Measurements from ENCODE around the gene CNTN6. TPM values are rescaled to one million over a fixed set of nuclear protein-coding genes. Genes with fewer than 3 reads are reported as not detected.

The CNTN6 gene
- total and polyA plus RNA-seq, 2 of the 4 experiments (the other 2 are of a cell fraction): not detected

- Histone ChIP-seq H3K4ac (ENCODE audit: low read depth, low read length) (no peak overlapping the region), H2BK120ac (ENCODE audit: low read depth, low read length) (no peak overlapping the region), H3K23ac (ENCODE audit: low read depth, low read length) (no peak overlapping the region), H3K9ac (ENCODE audit: low read depth, low read length) (no peak overlapping the region), H4K8ac (ENCODE audit: low read depth in 2 of 2, low read length in 2 of 2) (no peak overlapping the region), H3K36me3 (ENCODE audit: control insufficient read depth, insufficient read depth, low read length) (no peaks in the 10 kb centered on the region), H3K18ac (ENCODE audit: low read depth, low read length) (no peak overlapping the region), H2BK20ac (ENCODE audit: low read depth, low read length) (no peak overlapping the region), H2BK15ac (ENCODE audit: low read depth, low read length) (no peak overlapping the region), H3K27ac (ENCODE audit: insufficient read depth, low read length) (no peak overlapping the region), H4K20me1 (ENCODE audit: insufficient read depth, low read length) (no peaks in the 10 kb centered on the region), H3K9me1 (ENCODE audit: insufficient read depth, low read length) (no peaks in the 10 kb centered on the region), H3K56ac (ENCODE audit: extremely low read depth, insufficient read depth, low read length) (no peak overlapping the region), H4K91ac (ENCODE audit: insufficient read depth, low read depth, low read length) (no peak overlapping the region), H3K14ac (replicated peaks; ENCODE audit: low read depth, low read length) (no peak overlapping the region), H4K5ac (ENCODE audit: low read depth, low read length) (no peak overlapping the region), H3K4me3 (ENCODE audit: insufficient read depth, low read depth, low read length) (no peak overlapping the region), H3K4me2 (ENCODE audit: low read depth, low read length) (no peak overlapping the region), H2AK9ac (replicated peaks; ENCODE audit: low read depth, low read length, poor library complexity) (no peak overlapping the region), H3K4me1 (ENCODE audit: control insufficient read depth, insufficient read depth, low read length) (no peaks in the 10 kb centered on the region), H3K27me3 (ENCODE audit: control insufficient read depth, insufficient read depth, low read length) (no peaks in the 10 kb centered on the region), H3K79me1 (ENCODE audit: low read depth in 1 of 2, low read length in 2 of 2) (no peaks in the 10 kb centered on the region), H2AFZ (replicated peaks; ENCODE audit: low read length, poor library complexity) (no peak overlapping the region), H3K9me3 (ENCODE audit: control insufficient read depth, insufficient read depth, low read length) (peaks cover 5% of the 10 kb centered on the region; the same call in 1 of the 2 replicates), H2AK5ac (ENCODE audit: low read depth, low read length) (no peak overlapping the region), H2BK5ac (ENCODE audit: low read depth, low read length, poor library complexity, severe bottlenecking) (no peak overlapping the region)
- POLR2A ChIA-PET (ENCODE audit: unreplicated experiment): no interaction called here
- CTCF ChIA-PET: no interaction called here
- no peak for DNase-seq
- dilution Hi-C loops (cut with HindIII; ENCODE audit: low sequenced_read_pairs, unreplicated experiment) (no loop called here), intact Hi-C loops (cut with micrococcal nuclease) (no loop called here), in situ Hi-C loops (cut with MboI; ENCODE audit: low sequenced_read_pairs) (no loop called here)
- ATAC-seq (ENCODE audit: low read depth): no peak
- no CpG with 5 or more reads among the region's 6 CpGs for WGBS, 2 experiments (ENCODE audit: extremely low coverage in 2 of 2, insufficient read length in 1 of 2)
- no TSS peak for BruUV-seq (replicated peaks)
- TF ChIP-seq SMC3 (IDR thresholded peaks at IDR 0.05; ENCODE audit: low read depth, low read length) (no peak), USF2 (IDR thresholded peaks at IDR 0.05; ENCODE audit: low read depth, low read length) (no peak), FOS (IDR thresholded peaks at IDR 0.05; ENCODE audit: low read depth, low read length) (no peak), MXI1 (IDR thresholded peaks at IDR 0.05; ENCODE audit: borderline replicate concordance, low read depth, low read length) (no peak), POLR2A (IDR thresholded peaks at IDR 0.05; ENCODE audit: low read depth, low read length) (no peak), RAD21 (IDR thresholded peaks at IDR 0.05; ENCODE audit: low read length) (no peak), CHD1 (IDR thresholded peaks at IDR 0.05; ENCODE audit: low read depth, low read length) (no peak), CEBPB (IDR thresholded peaks at IDR 0.05; ENCODE audit: low read depth, low read length) (no peak), NFE2L2 (IDR thresholded peaks at IDR 0.05; ENCODE audit: low read depth, low read length) (no peak), MAFK (IDR thresholded peaks at IDR 0.05; ENCODE audit: low read depth, low read length) (no peak), MAZ (IDR thresholded peaks at IDR 0.05; ENCODE audit: borderline replicate concordance, low read depth, low read length) (no peak), RCOR1 (IDR thresholded peaks at IDR 0.05; ENCODE audit: insufficient replicate concordance, low read length) (no peak), BHLHE40 (IDR thresholded peaks at IDR 0.05; ENCODE audit: low read depth, low read length) (no peak), RFX5 (IDR thresholded peaks at IDR 0.05; ENCODE audit: low read depth, low read length) (no peak)
- TF ChIP-seq, protein P1, sequence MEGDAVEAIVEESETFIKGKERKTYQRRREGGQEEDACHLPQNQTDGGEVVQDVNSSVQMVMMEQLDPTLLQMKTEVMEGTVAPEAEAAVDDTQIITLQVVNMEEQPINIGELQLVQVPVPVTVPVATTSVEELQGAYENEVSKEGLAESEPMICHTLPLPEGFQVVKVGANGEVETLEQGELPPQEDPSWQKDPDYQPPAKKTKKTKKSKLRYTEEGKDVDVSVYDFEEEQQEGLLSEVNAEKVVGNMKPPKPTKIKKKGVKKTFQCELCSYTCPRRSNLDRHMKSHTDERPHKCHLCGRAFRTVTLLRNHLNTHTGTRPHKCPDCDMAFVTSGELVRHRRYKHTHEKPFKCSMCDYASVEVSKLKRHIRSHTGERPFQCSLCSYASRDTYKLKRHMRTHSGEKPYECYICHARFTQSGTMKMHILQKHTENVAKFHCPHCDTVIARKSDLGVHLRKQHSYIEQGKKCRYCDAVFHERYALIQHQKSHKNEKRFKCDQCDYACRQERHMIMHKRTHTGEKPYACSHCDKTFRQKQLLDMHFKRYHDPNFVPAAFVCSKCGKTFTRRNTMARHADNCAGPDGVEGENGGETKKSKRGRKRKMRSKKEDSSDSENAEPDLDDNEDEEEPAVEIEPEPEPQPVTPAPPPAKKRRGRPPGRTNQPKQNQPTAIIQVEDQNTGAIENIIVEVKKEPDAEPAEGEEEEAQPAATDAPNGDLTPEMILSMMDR (conservative IDR thresholded peaks at IDR 0.05; ENCODE audit: low read depth, low read length): no peak
- TF ChIP-seq, protein P2, sequence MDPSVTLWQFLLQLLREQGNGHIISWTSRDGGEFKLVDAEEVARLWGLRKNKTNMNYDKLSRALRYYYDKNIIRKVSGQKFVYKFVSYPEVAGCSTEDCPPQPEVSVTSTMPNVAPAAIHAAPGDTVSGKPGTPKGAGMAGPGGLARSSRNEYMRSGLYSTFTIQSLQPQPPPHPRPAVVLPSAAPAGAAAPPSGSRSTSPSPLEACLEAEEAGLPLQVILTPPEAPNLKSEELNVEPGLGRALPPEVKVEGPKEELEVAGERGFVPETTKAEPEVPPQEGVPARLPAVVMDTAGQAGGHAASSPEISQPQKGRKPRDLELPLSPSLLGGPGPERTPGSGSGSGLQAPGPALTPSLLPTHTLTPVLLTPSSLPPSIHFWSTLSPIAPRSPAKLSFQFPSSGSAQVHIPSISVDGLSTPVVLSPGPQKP (IDR thresholded peaks at IDR 0.05; ENCODE audit: borderline replicate concordance, low read depth, low read length): no peak
Observed at GRCh38 chr3:1346386-1346785, 253.6 kb downstream of the CNTN6 start.
